VCaP (cell line): Measurements from ENCODE around the gene PLEKHA6.

Experiments used
- H3K27ac ChIP-seq: fragments of 450-650 bp; 2 replicates; pipeline ENCODE4 v1.5.1; 2017
- TF ChIP-seq, protein P1 (sequence below): fragments of 450-650 bp; conservative IDR thresholded peaks from 2 replicates; pipeline ENCODE4 v1.5.1; 2017; ENCODE audit warnings: mild to moderate bottlenecking, moderate library complexity

The PLEKHA6 gene

DNA sequence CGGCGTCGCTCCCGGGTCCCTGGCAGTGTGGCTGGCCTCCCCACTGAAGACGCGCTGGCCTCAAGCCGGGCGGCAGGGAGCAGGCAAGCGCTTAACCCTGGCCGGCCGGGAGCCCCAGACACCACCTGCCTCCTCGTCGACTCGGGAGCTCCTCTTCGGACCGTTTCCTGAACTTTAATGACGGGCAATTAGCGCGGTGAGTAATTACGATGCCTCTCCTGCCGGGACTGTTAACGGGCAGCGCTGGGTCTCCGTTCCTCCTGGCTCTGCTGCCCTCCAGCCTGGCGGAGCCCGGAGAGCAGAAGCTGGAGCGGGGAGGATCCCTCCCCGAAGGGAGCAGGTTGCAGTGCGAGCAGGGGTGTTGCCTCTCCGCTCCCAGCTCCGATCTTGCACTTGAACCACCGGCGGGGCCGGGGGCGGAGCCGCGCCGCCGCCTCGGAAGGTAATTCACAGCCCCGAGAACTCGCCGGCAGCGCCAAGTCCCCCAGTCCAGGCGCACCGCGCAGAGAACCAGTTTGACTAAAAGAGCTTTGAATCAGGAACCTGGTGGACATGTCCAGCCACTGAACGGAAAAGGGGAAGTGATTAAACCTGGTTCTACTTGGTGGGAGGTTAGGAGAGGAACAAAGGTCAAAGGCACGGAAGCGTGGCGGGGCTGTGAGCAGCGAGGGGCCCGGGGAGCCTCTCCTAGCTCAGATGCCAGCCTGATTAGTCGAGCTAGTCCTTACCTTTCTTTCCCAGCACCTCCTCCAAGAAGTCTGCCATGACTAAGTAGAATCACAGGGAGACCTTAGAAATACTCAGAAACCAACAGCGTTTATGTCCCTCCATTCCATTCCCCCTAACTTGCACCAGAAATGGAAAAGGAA is 18.3 kb upstream of the PLEKHA6 start:
- peak overlapping the region; percentile 50; the same call in 1 of the 2 replicates for H3K27ac ChIP-seq
- TF ChIP-seq, protein P1, sequence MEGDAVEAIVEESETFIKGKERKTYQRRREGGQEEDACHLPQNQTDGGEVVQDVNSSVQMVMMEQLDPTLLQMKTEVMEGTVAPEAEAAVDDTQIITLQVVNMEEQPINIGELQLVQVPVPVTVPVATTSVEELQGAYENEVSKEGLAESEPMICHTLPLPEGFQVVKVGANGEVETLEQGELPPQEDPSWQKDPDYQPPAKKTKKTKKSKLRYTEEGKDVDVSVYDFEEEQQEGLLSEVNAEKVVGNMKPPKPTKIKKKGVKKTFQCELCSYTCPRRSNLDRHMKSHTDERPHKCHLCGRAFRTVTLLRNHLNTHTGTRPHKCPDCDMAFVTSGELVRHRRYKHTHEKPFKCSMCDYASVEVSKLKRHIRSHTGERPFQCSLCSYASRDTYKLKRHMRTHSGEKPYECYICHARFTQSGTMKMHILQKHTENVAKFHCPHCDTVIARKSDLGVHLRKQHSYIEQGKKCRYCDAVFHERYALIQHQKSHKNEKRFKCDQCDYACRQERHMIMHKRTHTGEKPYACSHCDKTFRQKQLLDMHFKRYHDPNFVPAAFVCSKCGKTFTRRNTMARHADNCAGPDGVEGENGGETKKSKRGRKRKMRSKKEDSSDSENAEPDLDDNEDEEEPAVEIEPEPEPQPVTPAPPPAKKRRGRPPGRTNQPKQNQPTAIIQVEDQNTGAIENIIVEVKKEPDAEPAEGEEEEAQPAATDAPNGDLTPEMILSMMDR: no peak

DNA sequence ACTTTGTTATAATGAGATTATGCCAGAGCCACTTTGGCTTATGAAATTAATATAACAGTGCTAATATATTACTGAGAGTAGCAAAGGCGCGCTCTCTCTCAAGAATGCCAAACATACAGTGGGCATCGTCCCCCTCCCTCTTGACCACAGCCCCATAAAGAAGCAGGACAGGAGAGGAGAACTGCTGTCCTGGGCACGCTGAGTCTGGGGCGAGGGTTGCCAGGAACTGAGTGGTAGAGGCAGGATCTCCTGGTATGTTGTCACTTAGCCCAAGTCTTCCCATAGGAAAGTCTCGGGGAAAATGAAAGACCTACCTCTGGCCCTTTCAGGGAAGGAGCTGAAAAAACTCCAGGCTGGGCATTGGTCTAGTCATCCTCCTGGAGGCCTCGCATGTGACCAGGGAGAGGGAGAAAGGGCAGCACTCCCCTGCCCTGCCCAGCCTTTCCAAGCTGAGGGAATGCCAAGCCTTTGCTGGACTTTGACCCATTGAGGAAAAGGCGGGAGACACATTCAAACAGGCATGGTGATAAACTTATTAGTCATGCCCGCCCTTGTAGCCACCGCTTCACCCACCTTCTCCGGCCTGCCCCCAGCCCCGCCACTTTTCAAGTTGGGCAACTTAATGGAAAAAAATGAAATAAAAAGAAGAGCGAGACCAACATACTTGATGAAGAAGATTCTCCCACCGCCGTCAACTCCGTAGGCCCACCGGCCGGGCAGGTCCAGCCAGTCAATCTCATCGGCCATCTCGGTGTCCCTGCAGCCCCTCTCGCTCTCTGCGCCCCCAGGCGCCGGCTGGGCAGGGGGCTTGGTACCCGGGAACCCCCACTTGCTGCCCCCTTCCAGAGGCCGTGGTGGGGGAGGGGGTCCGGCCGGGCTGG is 17.4 kb upstream of the PLEKHA6 start:
- H3K27ac ChIP-seq: peak overlapping the region; percentile 50; the same call in 1 of the 2 replicates
- TF ChIP-seq, protein P1: no peak

DNA sequence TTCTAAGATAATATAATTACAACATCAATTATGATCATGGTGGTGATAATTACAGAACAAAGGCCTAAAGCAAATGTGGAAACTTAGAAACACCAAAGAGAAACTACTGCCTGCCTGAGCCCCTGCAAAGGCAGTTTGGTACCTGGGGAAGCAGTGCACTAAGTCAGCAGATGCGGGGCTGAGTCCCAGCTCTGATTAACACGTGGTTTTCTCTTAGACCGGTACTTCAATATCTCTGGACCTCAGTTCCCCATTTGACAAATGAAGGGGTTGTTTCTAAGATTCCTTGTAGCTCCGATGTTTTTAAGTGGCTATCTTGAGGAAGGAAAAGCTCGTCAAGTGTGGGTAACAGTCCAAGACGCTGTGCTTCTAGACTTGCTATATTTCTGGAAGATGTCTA is 16.7 kb upstream of the PLEKHA6 start:
- TF ChIP-seq, protein P1: no peak
- no peak overlapping the region for H3K27ac ChIP-seq

DNA sequence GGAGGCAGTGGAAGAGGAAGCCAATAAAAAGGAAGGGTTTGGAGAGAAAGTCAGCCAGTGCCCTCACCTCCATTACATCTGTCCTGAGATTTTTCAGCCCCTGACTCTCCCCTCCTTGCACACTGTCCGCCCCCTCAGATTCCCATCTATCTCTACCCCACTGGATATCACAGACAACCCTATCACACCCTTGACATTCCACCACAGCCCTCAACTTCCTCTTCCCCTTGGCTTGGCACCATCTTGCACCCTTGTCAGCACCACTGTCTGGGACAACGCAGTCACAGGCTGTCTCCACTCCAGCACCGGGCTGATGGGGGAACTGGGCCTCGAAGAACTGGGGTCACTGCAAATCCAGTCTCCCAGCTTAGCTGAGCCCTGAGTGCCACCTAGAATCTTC is 14.2 kb upstream of the PLEKHA6 start:
- H3K27ac ChIP-seq: no peak overlapping the region
- TF ChIP-seq, protein P1: no peak

DNA sequence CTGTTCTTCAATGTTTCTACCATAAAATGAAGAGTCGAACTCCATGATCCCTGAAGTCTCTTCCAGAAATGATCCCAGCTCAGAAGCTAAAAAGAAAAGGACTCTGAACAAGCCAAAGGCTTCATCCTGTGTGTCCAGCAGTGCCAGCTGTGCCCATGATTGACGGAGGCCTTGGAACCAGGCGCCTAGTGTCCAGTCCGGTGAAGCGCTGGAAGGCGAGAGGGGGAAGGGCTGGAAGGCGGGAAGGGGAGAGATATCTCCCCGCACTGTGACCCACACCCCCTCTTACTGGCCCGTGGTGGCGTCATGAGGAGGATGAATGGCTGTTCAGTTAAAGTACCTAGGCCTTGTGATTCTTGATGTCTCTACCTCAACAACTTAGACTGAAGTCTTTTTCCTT is 10.4 kb upstream of the PLEKHA6 start:
- no peak overlapping the region for H3K27ac ChIP-seq
- TF ChIP-seq, protein P1: no peak

DNA sequence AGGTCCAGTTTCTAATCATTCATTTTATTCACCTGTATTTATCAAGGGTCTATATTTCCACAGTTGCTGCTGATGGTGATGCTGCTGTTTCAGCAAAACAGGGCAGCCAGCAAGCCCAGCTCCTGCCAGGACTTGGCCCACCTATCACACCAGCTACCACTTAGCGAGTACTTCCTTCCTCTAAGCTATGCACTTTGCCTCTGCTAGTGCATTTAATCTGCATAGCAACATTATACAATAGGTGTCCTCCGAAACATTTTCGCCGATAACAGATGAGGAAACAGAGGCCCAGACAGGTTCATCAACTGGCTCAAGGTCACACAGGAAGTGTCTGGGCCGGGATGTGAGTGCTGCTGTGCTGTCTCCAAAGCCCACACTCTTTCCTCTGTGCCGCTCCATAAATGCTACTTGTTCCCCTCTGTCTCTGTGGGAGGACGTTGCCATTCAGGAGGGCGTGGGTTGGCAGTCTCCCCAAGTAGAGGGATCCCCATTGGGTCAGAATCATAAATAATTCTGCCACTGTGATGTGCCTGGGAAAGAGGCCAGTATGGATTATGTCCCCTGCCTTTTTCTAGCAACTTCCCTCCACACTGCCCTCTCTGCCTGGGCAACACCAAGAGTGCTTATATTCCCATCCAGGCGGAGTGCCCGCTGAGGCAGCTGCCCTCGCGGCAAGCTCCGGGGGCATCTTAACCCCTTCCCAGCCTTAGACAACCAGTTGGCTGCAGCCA is 9.4 kb upstream of the PLEKHA6 start:
- TF ChIP-seq, protein P1: no peak

More for the DNA sequence above, 9.4 kb upstream of the PLEKHA6 start:
- H3K27ac ChIP-seq: no peak overlapping the region
